ENCODE measurements around the gene PACRG.

Gene PACRG

GRCh38 chr6:162710936-162711335, 16.8 kb upstream of the PACRG start:
- DNase-seq (ENCODE audit: low spot score): no peak

- DNase-seq (ENCODE audit: low spot score): no peak
Observed at GRCh38 chr6:162711376-162711775, 16.4 kb upstream of the PACRG start.

GRCh38 chr6:162712694-162713093, 15.1 kb upstream of the PACRG start:
- DNase-seq (ENCODE audit: low spot score): no peak

GRCh38 chr6:162713974-162714780, 13.6 kb upstream of the PACRG start:
- no peak for DNase-seq (ENCODE audit: low spot score)

GRCh38 chr6:162715601-162716000, 12.2 kb upstream of the PACRG start:
- no peak for DNase-seq (ENCODE audit: low spot score)

GRCh38 chr6:162719528-162719927, 8.2 kb upstream of the PACRG start:
- DNase-seq (ENCODE audit: low spot score): no peak

- no peak for DNase-seq (ENCODE audit: low spot score)
Observed at GRCh38 chr6:162721404-162721687, 6.4 kb upstream of the PACRG start.

GRCh38 chr6:162722226-162722625, 5.5 kb upstream of the PACRG start:
- DNase-seq (ENCODE audit: low spot score): no peak

- no peak for DNase-seq (ENCODE audit: low spot score)
Observed at GRCh38 chr6:162722633-162723032, 5.1 kb upstream of the PACRG start.

GRCh38 chr6:162726947-162727321, 840 bp upstream of the PACRG start:
- no peak for DNase-seq (ENCODE audit: low spot score)

- DNase-seq (ENCODE audit: low spot score): peak; percentile 22
Observed at GRCh38 chr6:162728197-162728596, 423 bp downstream of the PACRG start.

GRCh38 chr6:162728706-162729105, 932 bp downstream of the PACRG start:
- no peak for DNase-seq (ENCODE audit: low spot score)

- DNase-seq (ENCODE audit: low spot score): no peak
Observed at GRCh38 chr6:162730502-162730901, 2.7 kb downstream of the PACRG start.

GRCh38 chr6:162733489-162733888, 5.7 kb downstream of the PACRG start:
- DNase-seq (ENCODE audit: low spot score): no peak

GRCh38 chr6:162736961-162737360, 9.2 kb downstream of the PACRG start:
- no peak for DNase-seq (ENCODE audit: low spot score)

GRCh38 chr6:162750776-162751175, 23.0 kb downstream of the PACRG start:
- DNase-seq (ENCODE audit: low spot score): no peak

GRCh38 chr6:162751211-162751859, 23.6 kb downstream of the PACRG start:
- no peak for DNase-seq (ENCODE audit: low spot score)

- DNase-seq (ENCODE audit: low spot score): no peak
Observed at GRCh38 chr6:162753775-162754174, 26.0 kb downstream of the PACRG start.

- DNase-seq (ENCODE audit: low spot score): no peak
Observed at GRCh38 chr6:162770136-162770535, 42.4 kb downstream of the PACRG start.

- DNase-seq (ENCODE audit: low spot score): no peak
Observed at GRCh38 chr6:162770955-162771354, 43.2 kb downstream of the PACRG start.

- DNase-seq (ENCODE audit: low spot score): no peak
Observed at GRCh38 chr6:162772466-162772865, 44.7 kb downstream of the PACRG start.

GRCh38 chr6:162773996-162774395, 46.2 kb downstream of the PACRG start:
- no peak for DNase-seq (ENCODE audit: low spot score)

- DNase-seq (ENCODE audit: low spot score): no peak
Observed at GRCh38 chr6:162777091-162777490, 49.3 kb downstream of the PACRG start.

- DNase-seq (ENCODE audit: low spot score): no peak
Observed at GRCh38 chr6:162778603-162779002, 50.8 kb downstream of the PACRG start.
